Fibroblast of skin of back (primary cell): ENCODE results near the gene PDZRN3.

Experiments
- DNase-seq: peaks from one replicate; pipeline ENCODE4 v3.0.0-alpha.2; 2013

The PDZRN3 gene

DNA sequence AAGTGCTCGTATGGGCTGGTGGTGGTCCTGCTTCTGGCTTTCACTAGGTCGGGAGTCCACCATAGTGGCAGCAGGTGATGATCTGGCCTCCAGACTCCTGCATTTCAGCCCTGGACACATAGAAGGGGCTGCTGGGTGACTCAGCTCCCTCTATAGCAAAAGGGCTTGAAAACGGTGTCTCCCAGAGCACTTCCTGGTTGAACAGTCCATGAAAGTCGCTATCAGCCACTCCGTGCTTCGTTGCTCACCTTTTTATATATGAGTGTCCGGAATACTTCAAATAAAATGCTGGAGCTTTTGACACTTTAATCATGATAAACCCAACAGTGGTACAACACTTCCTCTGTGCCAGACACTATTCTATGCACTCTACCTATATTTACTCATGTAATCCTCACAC, 213.2 kb downstream of the PDZRN3 start:
- DNase-seq: no peak

DNA sequence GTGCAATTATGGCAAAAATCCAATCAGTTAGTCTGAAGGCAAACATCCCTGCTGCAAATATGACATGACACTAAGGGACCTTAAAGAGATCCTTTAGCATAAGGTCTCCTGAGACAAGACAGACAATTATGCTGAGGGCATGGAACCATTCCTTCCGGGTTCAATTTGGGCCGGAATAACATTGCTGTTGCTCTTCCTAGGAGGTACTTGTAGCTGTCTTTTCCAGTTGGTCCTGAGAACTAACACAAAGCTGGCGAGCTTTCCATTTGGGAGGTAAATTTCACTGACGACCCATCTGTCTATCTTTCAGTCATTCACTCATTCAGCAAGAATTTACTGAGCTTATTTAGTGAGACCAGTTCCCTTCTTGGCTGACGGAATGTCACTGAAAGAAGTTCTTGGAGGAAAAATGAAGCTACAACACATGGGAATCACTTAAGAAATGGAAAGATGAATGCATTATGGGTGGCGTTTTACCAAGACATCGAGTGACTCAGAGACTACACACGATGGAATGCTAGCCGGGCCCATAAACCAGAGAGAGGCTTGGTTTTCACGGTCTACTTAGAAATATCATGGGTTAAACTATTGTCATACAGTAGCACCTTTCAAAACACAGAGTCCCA, 215.5 kb downstream of the PDZRN3 start:
- peak; percentile 79 for DNase-seq

DNA sequence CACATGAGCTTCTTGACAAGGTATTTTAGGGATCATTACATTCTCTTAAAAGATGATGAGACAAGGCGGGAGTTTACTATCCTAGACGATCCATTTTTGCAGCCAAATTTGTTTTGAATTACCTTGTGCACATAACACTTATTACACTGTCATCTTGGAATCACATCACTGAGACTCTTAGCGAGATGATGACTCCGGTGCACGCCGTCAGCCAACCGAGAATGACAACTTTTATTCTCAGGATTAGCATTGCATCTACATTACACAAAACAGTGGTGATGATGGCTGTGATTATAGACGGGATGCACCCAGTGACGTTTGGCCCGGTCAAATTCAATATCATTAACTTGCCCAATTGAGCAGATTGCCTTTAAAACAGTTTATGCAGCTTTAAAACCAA, 216.1 kb downstream of the PDZRN3 start:
- no peak for DNase-seq

DNA sequence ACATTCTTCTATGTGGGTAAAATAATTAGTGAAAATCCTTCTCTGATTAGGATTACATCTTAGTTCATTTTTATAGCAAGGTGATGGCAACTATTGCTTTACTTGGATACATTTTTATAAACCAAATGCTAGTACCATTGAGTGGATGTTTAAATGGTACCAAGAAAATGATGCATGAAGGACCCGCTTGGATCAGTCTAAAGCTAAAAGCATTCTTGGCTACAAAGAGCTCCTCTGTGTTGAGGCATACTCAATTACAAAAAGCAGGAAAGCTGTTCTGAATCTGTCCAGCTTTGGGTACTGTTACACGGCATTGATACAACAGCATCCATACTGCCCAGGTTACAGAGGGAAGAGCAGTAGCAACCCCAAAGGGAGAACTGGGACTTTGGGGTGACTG, 217.2 kb downstream of the PDZRN3 start:
- no peak for DNase-seq

DNA sequence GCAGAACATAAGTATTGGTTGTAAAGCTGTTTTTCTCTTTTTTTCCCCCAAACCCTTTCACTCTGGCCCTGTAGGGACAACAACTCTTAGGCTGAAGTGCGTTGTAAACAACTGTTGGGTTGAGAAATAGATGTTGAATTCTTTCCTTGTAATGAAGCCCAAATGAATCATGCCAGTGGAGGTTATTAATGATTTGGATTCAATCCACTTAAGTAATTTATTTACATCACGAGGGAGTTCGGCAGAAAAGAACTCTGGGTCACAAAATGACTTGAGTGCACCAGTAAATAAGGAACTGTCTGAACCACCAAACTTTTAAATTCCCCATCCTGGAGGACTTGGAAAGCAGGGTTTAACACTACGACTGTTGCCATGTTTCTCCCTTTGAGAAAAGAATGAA, 218.9 kb downstream of the PDZRN3 start:
- no peak for DNase-seq

DNA sequence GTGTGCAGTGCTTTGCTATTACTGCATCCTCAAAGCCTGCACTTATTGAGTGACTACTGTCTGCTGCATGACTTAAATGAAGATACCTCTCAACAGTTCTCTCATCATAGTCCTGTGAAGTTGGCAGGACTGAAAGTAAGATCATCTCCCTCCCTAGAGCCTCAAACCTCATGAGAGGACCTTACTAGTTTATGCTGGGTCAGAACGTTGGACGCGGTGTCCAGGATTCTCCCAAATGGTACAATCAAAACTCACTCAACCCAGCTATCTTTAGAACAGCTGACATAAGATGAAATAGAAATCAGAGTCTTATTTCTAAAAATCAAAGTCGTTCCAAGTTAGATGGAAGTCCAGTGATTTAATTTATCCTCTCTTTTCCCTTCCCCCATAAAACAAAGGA, 219.7 kb downstream of the PDZRN3 start:
- no peak for DNase-seq

DNA sequence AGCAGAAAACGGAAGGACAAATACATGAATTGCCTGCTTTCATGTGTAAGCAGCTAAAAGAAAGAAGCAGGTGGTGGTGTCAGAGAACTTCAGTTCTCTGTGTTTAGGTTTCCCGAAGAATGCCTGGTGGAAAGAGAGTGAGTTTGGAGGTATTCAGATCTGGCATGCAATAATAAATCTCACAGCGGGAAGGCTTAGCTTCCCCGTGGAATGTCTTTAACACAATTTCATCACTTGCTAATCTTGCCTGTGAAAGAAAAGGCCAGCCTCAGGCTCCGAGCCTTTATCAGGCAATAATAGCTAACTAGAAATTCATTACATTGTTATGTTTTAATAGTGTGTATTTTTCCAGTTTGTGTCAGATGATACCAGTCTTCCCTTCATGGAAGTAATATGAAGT, 220.3 kb downstream of the PDZRN3 start:
- peak; percentile 21 for DNase-seq

DNA sequence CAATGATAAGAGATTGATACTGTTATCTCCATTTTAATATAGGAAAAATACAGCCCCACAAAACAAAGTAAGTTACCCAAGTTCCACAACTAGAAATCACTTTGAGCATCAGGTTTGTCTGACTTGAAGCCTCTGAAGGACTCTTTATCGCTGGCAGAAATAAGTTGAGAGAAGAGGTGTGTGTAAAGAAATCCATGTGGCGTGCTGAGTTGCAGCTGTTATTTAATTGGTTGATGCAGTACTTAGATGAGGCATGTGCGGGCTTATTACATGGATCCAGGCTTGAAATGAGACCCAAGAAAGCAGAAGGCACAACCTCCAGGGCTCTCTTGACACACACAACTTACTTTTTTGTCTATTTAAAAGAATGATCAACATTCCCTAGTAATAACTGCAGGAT, 221.3 kb downstream of the PDZRN3 start:
- DNase-seq: no peak

DNA sequence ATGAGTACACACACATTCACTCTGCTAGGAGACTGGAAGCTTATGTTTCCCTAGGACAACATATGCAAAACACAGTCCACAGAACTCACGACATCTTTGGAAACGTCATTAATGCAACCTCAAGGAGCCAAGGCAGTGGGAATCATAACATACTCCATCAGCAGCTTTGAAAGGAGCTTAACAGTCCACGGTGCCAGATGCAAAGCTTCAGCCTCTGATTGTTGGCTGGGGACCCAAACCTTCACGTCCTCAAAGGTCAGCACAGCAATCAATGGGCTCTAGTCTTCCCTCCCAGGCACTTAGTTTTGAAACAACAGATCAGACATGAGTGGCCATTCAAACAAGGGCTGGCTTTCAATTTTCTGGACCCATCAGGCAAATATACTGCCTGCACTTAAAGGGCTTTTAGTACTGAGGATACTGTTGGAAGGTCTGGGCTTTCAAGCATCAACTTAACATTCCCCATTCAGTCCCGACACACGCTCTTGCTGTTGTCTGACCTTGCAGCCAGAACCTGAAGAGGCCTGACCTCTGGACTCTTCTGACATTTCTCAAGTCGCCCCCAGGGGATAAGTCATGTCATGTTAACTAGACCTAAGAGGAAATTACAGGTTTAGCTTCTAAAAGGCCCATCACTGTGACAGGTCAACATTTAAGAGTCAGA, 223.0 kb downstream of the PDZRN3 start:
- no peak for DNase-seq

DNA sequence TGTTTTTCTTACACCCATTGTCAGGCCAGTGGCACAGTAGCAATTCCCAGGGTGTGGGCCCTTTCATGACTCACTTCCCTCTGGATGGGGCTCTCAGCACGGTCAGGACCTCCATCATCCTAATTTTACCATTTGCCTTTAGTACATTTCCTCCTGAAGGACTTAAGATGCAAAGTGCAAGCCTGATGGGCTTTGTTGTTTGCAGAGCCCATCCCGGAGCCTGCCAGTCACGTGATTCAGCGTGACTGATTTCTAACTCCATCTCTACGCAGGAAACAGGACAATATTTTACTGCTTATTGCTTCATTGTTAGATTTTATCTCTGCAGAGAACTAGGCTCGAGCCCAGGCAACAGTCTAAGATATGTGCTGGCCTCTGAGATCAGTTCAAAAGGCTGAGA, 223.7 kb downstream of the PDZRN3 start:
- DNase-seq: peak; percentile 32

DNA sequence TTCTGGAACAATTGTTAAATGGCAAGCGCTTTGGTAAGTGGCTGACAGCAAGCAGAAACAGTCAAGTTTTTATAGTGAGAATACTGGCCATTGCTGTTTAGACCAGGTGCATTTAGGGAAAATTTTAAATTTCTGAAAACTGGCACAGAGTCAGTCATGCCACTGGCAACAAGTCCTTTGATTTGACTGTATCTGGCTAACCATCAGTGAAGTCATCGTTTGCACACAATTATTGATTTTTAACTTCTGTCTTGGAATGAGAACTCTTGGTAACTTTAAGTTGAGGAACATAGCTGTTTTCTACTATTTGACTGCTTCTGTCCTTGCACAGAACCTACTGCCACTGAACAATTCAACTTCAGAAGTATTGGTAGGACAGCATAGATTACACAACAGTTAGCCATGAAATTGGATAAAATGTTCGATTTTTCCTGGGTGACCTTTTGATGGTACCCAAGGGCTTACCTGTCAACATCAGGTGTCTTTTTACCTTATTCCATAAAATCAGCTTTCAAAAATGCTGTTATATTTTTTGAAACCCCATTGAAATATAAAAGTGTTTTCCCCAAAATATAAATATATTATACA, 225.0 kb downstream of the PDZRN3 start:
- no peak for DNase-seq

DNA sequence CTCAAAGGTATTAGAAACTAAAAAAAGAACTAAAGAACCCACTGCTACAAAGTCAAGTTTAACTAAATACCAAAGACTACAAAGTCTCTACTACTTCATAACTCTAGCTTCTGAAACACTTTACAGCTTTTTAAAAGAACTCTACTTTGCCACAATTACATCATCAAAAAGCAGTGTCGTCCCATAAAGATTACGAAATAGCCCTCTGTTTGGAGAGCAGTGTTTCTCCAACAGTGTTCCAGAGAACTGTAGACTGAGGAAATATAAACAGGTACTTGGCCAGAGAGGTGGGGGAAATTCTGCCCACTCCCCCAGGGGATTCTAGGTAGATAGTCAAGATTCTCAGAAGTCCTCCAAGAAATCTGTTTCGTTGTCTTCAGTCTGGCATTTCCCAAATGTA, 225.6 kb downstream of the PDZRN3 start:
- no peak for DNase-seq

DNA sequence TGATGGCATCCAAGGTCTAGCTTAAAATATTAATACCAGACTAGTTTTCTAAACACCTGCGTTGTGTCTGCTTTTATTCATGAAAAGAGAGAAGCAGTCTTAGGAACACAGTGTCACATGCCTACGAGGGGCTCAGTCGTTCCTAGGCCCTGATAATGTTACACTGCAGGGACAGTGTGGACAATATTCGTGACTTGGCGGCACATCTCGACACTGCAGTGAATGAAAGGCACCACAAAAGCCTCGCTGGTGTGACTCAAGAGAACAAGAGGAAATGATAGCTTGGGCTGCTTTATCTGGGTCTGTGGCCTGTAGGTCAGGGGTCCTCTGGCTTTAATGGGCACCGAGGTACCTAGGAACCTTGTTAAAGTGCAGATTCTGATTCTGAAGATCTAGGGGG, 226.7 kb downstream of the PDZRN3 start:
- DNase-seq: no peak

DNA sequence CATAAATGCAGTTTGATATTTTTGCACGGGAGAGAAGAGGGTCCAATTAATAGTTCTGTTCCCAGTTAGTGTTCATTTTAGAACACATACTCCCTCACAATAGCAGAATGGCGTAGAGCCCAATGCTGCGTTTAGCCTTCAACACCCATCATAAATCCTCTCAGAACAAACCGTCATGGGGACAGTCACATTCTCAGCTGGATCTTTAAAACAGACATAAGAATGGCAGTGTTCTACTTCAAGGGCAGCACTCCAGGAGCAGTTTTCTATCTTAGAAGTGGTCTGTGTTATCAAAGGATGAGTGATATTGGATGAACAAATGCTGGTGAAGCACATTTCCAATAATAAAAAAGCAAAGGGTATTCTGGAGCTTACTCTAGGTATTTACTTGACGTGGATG, 230.5 kb downstream of the PDZRN3 start:
- no peak for DNase-seq

DNA sequence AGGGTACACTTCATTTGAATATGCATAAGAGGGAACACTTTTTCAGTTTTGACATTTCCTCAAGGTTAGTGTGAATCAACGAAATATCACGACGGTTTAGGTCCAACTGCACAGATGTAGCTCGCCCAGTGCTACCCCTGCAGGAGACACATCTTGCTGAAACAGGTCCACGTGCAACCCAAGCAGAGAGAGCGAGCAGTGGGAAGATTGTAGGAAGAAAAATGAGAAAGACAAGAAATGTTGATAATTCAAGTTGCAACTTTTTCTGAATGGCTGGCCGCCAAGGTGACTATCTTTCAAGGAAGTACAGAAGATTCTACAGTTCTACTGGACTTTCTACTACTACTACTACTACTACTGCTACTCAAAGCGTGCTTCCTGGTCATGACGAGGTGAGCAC, 231.7 kb downstream of the PDZRN3 start:
- no peak for DNase-seq

DNA sequence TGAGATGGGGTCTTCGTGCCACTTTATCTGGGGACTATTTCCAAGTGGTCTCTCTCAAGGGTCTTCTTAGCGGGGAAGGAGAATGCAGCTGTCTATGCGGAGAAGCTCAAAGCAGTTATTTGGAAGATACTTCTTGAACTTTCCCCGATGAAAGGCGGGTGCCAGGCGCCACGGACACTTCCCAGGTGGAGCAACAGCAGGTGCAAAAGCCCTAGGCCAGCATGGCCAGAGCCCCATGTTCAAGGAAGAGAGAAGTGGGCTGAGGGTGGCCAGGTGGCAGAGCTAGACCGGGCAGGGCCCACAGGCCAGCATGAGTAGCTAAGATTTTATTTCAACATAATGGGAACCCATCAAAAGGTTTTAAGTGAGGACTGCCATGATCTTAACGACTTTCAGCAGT, 232.8 kb downstream of the PDZRN3 start:
- DNase-seq: no peak

DNA sequence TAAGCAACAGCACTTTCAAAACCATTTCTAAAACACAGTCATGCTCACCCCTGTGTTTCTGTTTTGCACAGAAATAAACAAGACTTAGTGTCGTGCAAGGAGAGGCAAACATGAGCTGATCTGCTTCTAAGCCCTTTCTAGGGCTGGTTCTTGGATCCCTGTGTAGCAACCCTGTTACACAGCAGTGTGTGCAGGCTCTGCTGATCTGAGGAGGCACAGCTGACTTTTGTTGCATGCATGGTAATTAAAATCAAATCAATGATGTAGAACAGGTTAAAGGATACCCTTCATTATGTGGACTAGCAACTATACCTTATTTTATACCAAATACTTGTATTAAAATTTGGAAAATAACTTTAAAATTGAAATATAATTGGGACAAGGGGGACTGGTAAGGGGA, 234.8 kb downstream of the PDZRN3 start:
- DNase-seq: no peak

DNA sequence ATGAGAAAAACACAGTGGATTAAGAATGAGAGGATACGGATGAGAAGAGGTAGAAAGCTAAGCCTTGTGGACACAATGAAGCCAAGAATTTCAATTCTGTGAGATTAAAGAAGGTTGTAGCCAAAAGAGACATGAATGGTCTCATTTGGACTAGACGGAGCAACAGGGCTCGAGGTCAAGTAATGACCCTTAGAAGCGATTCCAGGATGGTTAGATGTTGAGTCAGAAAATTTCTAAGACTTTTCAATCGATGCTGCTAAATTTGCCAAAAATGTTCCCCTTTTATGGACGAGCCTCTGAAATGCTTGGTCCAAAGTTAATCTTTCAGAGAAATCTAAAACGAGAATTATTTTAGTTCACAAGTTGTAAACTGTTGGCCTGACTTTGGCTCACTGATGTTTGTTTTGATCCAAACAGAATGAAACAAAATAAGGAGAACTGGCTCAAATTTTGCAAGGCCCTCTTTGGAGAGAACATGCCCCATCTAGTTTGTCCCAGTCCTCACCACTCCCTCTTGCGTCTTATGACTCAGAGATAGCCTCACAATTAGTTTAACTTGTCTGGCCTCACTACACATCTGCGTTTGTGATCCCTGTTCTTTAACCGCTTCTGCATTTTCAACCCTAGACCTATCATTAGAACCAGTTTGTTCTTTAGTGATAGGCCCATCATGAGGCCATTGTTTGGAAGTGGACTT, 235.5 kb downstream of the PDZRN3 start:
- no peak for DNase-seq

DNA sequence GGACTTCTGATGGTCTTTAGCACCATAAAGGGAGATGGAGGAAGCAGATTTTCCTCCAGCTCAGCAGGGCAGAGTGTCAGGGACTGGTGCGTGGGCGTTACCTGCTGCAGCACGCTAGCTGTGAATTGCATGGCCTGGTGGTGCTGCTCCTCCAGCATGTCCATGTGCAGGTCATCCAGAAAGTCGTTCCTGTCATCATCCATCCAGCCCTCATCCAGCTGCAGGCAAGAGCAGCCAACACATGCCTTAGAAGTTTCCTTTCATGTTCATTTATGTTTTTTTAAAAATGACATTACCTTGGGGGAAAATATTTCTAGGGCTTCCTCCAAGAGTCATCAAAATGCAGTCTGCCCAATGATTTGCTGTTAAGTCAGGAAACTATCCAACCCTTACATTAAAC, 239.2 kb downstream of the PDZRN3 start:
- DNase-seq: no peak

DNA sequence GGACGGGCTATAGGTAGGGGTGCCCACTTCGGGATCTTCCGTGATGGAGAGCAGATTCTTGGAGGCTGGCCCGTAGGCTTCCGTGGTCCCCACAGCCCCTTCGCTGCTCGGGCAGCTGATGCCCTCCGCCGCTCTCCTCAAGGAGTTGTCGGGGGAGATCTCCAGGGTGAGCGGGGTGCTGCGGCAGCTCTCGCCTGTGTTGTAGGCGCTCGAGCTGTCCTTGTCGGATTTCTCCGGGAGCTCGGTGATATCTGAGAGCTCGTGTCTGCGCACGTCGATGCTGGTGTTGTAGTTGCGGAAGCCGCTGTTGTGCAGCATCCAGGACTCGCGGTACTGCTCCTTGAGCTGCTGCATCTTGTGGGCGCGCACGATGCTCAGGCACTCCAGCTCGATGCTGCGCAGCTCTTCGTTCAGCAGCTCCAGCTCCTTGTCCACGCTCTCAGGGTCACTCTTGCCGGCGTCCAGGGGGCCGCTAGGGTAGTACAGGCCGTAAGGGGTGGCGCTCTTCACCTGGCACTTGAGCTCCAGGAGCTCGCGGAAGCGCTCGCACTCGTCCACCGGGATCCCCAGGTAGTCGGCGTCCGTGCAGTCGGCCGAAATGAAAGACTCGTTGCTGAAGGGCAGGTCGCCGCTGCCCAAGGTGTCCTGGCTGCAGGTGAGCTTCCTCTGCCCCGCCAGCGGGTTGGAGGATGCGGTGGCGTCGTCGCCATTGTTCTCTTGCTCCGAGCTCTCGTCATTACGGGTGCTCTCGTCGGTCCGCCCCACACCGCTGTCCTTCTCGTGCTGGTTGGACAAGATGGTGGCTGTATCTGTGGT, 240.4 kb downstream of the PDZRN3 start:
- no peak for DNase-seq

DNA sequence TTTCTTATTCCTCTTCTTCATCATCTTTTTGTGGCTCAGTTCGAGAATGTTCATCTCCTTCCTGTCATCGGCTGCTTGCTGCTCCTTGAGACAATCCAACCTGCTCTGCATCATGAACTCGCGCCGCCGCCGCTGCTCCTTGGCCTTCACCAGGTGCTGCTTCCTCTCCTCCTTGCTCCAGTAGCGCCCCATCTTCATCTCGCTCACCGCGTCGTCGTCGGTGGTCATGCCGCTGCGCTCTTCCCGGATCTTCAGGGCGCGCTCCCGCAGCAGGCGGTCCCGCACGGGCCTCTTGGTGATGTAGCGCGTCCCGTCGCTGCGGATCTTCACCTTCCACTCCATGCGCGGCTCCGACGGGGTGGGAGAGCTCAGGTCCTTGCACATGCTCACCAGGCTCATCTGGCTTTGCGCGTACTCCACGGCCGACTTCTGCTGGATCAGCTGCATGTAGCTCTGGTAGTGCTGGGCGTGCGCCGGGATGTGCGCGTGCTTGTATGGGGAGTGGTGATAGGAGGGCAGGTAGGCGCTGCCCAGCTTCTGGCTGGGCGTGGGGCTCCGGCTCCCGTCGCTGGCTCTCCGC, 241.2 kb downstream of the PDZRN3 start:
- no peak for DNase-seq

DNA sequence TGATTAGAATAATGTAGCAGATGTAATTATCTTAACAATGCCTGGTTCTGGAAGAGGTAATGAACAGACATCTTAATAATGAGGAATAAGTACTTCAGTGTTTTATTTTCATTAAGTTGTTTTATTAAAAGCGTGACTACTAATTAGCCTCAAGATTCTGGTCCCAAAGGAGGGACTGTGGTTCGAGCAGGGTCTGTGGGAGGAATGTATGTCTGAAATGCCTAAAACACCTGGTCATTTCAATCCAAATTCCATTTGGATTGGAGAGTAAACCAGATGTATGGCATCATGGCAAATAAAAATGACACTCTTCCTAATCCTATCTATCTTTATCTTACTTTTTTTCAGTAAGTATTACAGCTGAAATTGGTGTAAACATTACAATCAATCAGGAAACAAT, 243.2 kb downstream of the PDZRN3 start:
- DNase-seq: no peak
